Measurements from ENCODE around the gene LEKR1.
"Not testable (repeated sequence)": the region's sequence is repeated elsewhere in the genome, so short reads cannot be mapped to it uniquely, and the experiment has no call there.

LEKR1 gene

DNA sequence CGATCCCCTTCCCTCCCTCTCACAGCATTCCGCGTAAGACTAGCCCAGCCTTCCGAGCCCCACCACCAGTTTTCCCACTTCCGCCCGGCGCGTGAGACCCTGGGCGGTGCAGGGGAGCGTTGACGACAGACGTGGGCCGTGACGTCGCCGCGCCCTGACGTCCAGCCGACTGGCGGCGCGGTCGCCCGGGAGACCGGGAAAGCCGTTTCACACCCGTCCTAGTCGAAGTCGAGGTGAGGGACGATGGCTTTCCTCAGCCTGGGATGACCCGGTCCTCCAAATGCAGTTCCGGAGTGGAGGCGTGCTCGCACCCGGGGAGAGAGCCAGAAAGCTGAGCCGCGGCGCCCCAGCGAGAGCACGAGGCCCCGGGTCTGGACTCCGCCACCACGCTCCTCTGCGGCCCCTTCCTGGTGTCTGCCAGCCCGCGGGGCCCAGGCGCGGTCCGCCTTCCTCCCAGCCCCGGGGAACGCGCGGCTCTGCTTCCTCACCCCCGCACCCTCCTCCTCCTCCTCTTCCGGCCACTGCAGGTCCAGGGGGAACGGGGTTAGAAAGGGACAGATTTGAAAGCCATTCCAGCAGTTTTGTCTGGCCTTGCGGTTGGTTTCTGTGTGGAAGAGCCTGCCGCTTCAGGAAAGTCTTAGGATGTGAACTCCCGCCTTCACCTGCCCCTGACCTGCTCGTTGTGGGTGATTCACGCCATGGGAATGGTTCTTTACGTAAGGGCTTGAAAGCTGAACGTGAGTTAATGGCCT, at the start of gene LEKR1:
LEKR1 (plus strand) TSS at position 210 of the 752 bp plus-strand sequence. CDS start 2,977 bp downstream, outside the sequence.
- DNase-seq, result peak; percentile 81

DNA sequence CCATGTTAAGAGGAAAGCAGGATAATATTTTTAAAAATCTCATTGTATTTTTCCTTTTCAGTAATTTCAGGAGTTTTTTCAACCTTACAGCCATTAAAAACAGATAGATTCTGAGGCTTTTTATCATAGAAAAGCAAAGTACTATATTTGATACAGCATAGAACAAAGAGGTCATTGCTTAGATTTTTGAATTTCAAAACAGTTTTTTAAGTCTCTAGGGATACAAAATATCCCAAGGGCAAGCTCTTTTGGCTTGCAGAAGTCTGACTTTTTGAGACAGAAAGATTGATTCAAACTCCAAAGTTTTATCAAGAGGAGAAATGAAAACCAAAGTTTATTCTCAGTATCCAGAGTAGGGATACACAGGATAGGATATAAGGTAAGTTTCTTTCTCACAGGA, 49.3 kb upstream of the LEKR1 start:
- DNase-seq, result no peak

DNA sequence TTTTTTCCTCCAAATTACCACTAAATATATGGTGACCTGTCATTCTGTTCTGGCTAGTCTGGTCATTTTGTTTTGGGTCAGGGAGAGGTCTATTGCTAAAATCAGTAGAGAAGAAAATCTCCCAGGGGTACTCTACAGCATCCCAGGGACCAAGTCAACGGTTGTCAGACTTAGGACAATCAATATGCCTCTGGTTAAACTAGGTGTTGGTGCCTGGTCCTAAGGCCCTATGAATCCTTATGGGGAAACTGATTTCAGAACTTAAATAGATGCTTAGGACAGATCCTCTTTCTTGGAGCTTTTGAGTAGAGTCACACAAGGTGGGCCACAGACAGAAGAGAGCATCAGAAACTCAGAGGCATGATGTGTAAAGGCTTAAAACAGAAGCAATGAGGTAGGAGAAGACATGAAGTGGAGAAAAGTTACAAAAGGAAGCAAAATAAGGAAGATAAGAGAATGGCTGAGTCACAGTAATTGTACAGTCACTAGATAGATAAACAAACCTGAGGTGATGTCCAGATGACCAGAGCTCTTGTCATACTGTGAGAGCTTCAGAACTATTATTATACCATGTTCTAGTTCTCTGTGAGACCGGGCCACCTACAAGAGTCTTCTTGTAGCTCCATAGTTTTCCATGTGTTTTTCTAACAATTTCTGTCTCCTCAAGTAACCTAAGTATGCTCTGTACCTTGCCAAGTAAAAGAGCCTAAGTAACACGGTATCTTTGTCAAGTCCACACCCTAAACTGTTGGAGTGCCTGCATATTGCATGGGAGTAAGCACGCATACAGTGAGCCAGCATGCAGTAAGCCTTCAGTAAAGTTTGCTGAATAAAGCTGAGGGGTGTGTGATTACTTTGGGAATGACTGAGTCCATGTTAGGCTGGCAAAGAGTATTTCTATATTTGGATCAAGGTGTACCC, 44.6 kb upstream of the LEKR1 start:
- no peak for DNase-seq

GRCh38 chr3:156782319-156782718, 43.8 kb upstream of the LEKR1 start:
- DNase-seq, result no peak

DNA sequence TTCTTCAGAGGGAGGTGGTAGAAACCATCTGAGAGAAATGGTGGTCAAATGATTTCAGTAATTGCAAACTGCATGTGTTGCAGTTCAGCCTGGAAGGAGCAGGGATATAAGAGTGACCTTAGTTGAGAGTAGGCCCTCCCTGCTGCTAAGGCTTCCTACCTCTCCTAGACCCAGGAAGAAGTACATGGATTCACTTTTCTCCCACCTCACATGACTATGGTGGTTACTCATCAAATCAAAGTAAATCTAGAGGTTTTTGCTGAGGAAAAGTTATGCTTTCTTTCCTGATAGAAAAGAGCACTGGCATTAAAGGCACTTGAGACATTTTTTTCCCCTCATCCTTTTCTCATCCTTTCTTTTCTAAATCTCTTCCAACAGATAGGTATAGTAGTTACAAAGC, 43.2 kb upstream of the LEKR1 start:
- no peak for DNase-seq

- DNase-seq, result no peak
Observed at GRCh38 chr3:156787001-156787400, 39.2 kb upstream of the LEKR1 start.

- no peak for DNase-seq
Observed at GRCh38 chr3:156787926-156788663, 38.1 kb upstream of the LEKR1 start.

DNA sequence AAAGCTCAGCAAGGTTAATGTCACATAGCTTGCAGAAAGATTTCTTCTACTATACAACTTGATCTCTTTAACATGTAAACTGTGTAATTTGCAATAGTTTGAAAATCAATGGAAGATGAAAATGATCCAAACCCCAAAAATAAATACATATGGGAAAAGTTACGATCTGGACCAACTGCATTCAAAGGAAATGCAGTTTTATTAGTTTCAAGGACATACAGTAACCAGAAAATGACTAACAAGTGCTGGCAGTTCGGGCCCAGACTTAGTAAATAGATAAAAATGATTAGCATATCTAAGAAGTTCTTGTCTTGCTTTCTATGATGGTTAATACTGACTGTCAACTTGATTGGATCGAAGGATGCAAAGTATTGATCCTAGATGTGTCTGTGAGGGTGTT, 37.3 kb upstream of the LEKR1 start:
- DNase-seq, result no peak

DNA sequence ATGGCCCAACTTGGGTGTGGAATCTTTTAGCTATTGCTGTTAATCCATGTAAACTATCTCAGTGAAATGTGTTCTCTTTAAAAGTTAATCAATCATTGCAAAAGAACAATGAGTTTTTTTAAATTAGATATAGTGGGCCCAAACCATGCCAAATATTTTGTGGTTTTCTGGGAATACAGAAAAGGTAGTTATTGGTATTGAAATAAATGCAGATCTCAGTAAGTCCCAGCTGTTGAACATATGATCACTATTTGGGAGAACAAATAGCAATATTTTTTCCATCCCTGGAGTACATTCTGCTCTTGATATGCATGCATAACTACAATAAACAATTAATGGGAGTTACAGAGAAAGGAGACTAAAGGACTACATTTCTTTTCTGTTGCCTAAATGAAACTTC, 36.0 kb upstream of the LEKR1 start:
- no peak for DNase-seq

- no peak for DNase-seq
Observed at GRCh38 chr3:156792114-156792513, 34.0 kb upstream of the LEKR1 start.

DNA sequence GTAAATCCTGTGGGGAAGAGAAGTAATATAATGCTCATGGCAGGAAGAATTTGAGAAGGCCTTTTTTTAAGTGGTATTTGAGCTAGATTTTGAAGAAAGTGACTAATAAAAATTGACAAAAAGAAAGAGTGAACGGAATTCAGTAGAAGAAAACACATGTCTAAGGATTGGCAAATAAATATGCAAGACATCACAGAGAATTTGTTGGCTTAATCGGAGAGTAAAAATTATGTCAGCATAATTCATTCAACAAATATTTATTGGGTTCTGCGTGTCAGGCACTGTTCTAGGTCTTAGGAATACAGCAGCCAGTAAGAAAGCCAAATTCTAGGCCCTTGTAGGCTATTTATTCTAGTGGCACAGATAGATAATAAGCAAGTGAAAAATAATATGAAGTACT, 33.6 kb upstream of the LEKR1 start:
- no peak for DNase-seq

DNA sequence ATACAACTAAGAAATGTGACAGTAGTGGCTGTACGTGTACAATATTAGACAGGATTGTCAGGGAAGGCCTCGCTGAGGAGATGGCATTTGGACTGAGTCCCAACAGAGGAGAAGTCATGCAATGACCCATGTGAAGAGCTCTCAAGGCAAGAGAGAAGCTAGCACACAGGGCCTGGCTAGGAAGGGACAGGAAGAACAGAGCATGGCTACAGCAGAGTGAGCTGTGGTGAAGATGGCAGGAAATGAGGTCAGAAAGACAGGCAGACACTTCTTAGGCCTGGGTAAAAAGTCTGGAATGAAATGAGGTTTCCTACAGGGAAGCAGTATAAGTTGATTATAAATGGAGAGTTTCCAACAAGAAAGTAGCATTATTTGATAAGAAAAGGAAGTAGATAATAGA, 33.2 kb upstream of the LEKR1 start:
- DNase-seq, result no peak

- DNase-seq, result no peak
Observed at GRCh38 chr3:156793400-156793799, 32.8 kb upstream of the LEKR1 start.

GRCh38 chr3:156793851-156794250, 32.3 kb upstream of the LEKR1 start:
- no peak for DNase-seq

DNA sequence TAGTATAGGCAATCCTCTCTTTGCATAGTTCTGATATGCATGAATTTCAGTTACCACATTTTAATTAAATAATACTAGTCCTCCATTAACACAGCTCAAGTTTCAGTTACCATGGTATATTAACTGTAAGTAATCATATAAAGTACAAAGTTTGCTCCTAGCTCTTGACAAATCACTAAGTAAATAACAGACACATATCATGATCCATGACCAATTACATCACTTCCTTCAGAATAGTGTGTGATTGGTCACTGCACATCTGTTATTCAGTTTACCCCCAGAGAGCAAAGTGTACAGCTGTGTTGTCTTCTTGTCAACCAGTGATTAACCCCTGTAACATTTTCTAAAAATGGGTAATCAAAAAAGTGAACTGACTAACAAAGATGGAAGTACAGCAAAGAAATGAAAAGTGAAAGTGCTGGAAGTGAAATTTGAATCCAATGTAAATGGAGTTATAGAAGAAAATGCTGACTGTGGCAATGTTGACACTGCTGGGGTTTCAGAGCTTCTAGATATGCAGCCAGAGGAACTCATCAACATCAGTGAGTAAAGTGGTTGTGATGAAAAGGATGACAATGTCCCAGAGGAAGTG, 30.2 kb upstream of the LEKR1 start:
- DNase-seq, result no peak

DNA sequence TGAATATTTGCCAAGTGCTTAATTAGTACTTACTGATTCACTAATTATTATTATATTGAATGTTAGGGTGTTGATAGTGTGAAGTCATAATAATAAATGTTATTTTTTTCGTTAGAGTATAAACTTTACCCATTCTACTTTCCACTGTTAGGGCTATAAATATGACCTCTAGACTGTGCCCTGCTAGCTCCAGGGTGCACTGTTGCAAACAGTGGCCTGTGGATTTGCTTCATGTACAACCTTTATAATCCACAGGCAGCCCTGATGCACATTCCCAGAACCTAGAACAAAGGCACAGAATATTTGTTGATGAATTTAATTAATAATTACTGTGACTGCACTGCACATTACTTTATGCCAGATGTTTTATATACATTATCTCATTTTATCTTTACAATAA, 28.8 kb upstream of the LEKR1 start:
- DNase-seq, result no peak

DNA sequence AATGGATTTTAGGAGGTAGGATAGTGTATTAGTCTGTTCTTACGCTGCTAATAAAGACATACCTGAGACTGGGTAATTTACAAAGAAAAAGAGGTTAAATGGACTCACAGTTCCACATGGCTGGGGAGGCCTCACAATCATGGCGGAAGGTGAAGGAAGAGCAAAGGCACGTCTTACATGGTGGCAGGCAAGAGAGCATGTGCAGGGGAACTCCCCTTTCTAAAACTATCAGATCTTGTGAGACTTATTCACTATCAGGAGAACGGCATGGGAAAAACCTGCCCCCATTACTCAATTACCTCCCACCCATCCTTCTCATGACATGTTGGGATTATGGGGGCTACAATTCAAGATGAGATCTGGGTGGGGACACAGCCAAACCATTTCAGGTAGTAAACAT, 25.9 kb upstream of the LEKR1 start:
- DNase-seq, result not testable (repeated sequence)

- DNase-seq, result no peak
Observed at GRCh38 chr3:156801746-156802145, 24.4 kb upstream of the LEKR1 start.

- DNase-seq, result no peak
Observed at GRCh38 chr3:156802821-156803606, 23.1 kb upstream of the LEKR1 start.

DNA sequence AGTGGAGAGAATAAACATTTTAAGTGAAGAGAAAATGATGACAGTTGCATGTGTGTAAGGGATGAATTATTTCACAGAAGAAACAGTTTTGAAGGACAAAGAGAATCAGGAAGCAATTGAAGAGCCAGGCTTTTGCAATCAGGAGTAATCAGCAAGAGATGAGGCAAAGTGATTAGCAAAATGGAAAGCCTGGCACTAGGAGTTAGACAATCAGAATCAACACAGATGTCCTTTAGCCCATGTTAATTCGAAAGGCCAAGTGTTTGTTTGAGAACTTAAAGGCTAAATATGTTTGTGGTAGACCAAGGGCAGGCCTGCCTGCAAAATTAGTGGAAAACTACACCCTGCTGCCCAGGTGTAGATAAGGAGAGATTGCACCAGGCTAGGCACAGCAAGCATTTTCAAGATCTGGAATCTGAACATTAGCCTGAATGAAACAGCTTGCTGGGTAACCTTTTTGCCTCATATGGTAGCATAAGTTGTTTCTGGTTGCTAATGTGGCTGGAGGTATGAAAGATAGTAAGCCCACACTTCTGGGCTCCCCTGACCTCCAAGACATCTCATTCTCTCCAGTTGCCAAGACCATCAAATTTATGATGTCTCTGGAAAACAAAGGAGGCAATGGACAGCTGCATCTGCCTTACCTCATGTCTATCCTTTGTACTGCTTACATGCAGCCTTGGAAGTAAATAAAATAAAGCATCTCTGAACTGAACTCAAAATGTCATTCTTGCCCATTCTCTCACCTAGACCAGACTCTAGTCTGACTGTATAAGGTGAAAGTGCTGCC, 22.0 kb upstream of the LEKR1 start:
- DNase-seq, result no peak

GRCh38 chr3:156806698-156807097, 19.5 kb upstream of the LEKR1 start:
- DNase-seq, result no peak
